Right lobe of liver (tissue), 4 donors: ENCODE results near the gene CEACAM19.
A peak's percentile ranks its signal among the peaks of the same experiment; 100 is the strongest.

Experiments used
- CTCF ChIP-seq, 4 donors: fragments of 200-600 bp in 3 of 4; fragments of 450-650 bp in 1 of 4; IDR thresholded peaks; one replicate each; pipeline versions ENCODE4 v1.5.1 to v1.8.0; 2016 to 2022; ENCODE audit warnings: antibody characterized with exemption in 4 of 4, mild to moderate bottlenecking in 2 of 4
- POLR2A ChIP-seq: fragments of 450-650 bp; IDR thresholded peaks from one replicate; pipeline ENCODE4 v1.6.1; 2017; ENCODE audit warnings: antibody characterized with exemption, mild to moderate bottlenecking
- donor health status: DM: no; HTN: no; CAD: no.
- donor health status: DM: no; HTN: no; CAD: no.
- donor health status: DM: no; HTN: yes; CAD: no.

GRCh38 chr19:44649578-44650145 lies 21.6 kb upstream of the CEACAM19 start:
- no peak for TF ChIP-seq POLR2A
- TF ChIP-seq CTCF (IDR thresholded peaks at IDR 0.05), result peak in 1 of 4 donors; percentile 8
